HG03280 (cell line): ENCODE results near the gene ZFP62.
"Not testable (repeated sequence)": the region's sequence is repeated elsewhere in the genome, so short reads cannot be mapped to it uniquely, and the experiment has no call there.

ENCODE experiments used
- ATAC-seq: cut with Tn5 transposase; IDR thresholded peaks from one replicate; pipeline ENCODE4 v1.9.1; 2021; ENCODE audit warnings: mild to moderate bottlenecking, moderate library complexity; ENCODE audit not compliant: unreplicated experiment

The ZFP62 gene

DNA sequence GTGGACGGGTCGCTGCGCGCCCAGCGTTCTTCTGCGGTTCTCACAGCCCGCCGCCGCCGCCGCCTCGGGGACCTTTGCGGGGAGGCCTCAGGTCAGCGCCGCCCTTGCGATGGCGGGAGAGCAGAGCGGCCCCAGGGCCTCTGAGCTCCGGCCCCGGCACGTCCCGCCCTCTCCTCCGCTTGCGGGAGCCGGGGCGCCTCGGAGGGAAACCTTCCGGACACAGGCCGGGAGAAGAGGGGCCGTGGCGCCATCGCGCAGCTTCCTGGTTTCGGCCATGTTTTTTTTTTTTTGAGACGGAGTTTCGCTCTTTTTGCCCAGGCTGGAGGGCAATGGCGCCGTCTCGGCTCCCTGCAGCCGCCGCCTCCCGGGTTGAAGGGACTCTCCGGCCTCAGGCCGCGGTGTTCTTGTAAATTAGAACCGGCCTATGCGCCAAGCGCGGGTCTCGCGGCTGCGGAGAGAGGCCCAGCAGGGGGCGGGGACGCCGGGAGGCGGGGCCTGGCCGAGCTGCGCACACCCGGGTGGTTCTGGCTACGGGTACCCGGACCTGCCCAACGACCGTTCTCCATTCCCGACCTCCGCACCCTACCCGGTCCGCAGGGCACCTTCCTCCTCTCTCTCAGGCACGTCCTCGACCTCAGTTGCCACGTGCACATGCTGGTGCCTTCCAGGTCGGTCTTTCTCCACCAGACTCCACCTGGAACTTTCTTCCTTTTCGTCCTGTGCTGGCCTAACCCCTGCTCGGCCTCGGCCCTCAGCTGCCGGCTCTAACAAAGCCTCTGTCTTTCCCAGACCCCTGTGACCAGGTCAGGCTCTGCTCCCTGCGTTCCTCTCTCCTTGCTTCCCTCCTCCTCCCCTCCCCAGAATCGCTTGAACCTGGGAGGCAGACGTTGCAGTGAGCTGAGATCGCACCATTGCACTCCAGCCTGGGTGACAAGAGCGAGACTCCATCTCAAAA lies 29.7 kb downstream of the ZFP62 start:
- peak; percentile 77 for ATAC-seq

- peak; percentile 45 for ATAC-seq
Measured at GRCh38 chr5:180830253-180831138, 30.6 kb downstream of the ZFP62 start.

DNA sequence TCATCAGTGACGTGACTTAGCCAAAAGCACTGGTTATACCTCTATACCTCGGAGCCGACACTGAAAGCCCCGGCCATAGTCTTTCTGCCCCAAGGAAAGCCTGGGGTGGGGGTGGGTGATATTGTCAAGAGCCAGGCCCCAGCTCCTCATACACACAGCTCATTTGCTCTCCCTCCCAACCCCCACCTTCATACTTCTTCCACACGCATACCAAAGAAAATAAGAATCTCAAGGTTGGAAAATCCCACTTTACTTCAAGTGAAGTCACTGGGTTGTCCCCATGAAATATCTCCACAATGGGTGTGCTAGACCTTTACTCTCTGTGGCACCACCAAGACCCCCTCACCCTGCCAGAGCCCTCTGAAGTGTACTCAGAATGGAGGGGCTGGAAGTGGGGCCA lies 31.4 kb downstream of the ZFP62 start:
- no peak for ATAC-seq

GRCh38 chr5:180828756-180829531 lies 32.1 kb downstream of the ZFP62 start:
- ATAC-seq: not testable (repeated sequence)

DNA sequence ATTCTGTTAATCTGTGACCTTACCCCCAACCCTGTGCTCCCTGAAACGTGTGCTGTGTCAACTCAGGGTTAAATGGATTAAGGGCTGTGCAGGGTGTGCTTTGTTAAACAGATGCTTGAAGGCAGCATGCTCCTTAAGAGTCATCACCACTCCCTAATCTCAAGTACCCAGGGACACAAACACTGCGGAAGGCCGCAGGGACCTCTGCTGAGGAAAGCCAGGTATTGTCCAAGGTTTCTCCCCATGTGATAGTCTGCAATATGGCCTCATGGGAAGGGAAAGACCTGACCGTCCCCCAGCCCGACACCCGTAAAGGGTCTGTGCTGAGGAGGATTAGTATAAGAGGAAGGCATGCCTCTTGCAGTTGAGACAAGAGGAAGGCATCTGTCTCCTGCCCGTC lies 33.7 kb downstream of the ZFP62 start:
- ATAC-seq: not testable (repeated sequence)

- ATAC-seq: no peak
Measured at GRCh38 chr5:180825768-180826525, 35.1 kb downstream of the ZFP62 start.

- no peak for ATAC-seq
Measured at GRCh38 chr5:180824630-180825476, 36.2 kb downstream of the ZFP62 start.

- no peak for ATAC-seq
Measured at GRCh38 chr5:180823940-180824629, 37.0 kb downstream of the ZFP62 start.

DNA sequence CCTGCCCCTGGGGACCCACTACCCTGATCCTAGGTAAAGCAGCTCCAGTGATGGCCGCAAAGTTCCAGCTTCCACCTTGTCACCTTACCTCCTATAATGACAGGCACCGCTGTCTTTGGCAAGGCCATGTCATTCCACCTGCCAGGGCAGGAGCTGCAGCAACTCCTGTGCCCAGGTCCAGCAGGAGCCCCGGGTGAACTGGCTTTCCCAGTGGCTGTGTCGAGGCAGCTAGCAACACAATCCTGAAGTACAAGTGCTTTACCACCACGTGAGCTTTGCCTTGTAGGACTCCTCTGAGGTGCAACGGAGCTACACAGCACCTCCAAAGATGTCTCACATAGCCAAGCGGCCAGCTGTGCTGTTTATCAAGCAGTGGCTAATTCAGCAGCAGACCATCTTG lies 37.7 kb downstream of the ZFP62 start:
- ATAC-seq: no peak

DNA sequence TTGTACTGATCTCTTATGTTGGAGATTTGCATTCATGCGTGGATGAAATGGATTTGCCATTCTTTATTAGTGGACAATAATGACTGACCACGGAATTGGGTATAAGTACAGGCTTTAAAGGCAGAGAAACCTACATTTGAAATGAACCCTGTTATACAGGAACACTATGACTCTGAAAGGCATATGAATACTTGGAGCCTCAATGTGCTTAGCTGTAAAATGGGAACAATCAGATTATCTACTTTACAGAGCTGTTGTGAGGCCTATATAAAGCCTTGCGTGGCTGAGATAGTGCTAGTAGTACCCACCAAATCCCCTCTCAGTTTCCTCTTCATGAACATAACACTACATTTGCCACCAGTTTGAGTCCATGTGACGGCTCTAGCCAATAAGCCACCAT lies 39.5 kb downstream of the ZFP62 start:
- no peak for ATAC-seq

GRCh38 chr5:180820788-180821321 lies 40.2 kb downstream of the ZFP62 start:
- peak; percentile 82 for ATAC-seq

DNA sequence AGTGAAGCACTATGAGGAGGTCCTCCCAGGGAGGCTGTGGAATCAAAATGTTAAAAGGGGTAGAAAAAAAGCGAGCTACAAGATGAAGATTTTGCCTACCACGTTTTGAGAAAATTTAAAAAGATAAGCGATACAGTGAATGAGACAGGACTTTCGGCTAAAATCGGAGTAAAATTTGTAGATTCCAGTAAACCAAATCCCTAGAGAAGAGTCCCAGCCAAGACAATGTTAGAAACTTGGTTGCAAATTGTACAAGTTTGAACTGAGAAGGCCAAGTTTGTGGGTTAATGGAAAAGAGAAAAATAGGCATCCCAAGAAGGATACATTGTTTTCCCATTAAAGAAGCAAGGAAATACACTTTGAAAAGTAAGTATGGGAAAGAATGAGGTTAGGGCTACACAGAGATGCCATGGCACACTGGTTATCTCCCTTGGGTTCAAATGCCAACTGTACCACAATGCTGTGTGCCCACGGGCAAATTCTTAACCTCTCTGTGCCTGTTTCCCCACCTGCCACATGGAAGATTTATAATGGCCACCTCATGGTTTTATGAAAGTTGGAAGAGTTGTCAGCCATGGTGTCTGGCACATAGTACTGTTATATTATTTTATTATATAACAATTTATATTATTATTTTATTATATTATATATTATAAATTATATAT lies 42.3 kb downstream of the ZFP62 start:
- no peak for ATAC-seq

- no peak for ATAC-seq
Measured at GRCh38 chr5:180817893-180818674, 43.0 kb downstream of the ZFP62 start.

DNA sequence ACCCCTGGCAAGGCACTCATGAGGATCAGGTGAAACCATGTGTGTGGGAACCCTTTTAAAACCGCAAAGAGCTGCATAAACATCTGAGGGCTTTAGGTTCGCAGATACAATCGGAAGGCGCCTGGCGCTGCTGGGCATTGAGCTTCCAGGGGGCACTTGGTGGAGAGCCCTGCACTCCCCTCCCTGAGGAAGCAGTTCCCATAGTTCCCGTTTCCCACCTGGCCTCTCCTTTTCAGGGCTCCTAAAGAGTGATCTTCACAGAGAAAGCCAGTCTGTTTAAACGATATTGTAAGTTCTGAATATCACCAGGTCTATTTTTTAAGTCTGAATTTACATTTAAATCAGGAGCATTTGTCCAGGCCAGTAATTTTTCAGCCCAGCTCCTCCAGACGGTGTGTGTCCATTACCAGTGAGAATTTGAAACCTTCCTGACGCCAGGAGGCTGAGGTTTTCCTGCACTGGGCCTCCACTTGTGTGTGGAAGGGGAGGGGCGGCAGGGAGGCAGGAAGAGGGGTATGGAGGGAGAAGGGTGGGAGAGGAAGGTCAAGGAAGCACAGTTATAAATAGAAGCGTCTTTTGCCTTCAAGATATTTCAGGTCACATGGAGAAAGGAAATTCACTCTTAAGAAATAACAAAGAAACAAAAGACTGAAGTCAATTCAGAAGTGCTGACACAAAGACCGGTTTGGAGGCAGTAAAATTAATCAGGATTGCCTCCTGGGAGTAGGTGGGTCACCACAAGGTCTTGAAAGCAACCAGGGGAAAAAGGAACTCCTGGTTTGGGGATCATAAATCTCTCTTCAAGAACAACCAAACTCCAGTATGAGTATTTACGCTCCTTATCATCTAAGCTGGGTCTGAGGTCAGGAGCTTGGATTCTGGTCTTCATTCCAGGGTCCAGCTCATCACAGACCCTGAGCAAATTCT lies 44.2 kb downstream of the ZFP62 start:
- no peak for ATAC-seq

- no peak for ATAC-seq
Measured at GRCh38 chr5:180815293-180815917, 45.7 kb downstream of the ZFP62 start.

- ATAC-seq: no peak
Measured at GRCh38 chr5:180813420-180813819, 47.7 kb downstream of the ZFP62 start.
